Lower leg skin (tissue), 3 donors: ENCODE results near the gene GPC6.

Experiments used
- POLR2A ChIP-seq, 2 donors: fragments of 450-650 bp; IDR thresholded peaks; one replicate each; pipeline ENCODE4 v1.6.1; 2016 to 2017; ENCODE audit warnings: antibody characterized with exemption in 2 of 2, mild to moderate bottlenecking in 1 of 2, moderate library complexity in 1 of 2
- TF ChIP-seq, protein P1 (sequence below), 3 donors: fragments of 450-650 bp; IDR thresholded peaks; one replicate each; pipeline ENCODE4 v1.5.1; 2016; ENCODE audit warnings: antibody characterized with exemption in 3 of 3, mild to moderate bottlenecking in 3 of 3, moderate library complexity in 2 of 3

DNA sequence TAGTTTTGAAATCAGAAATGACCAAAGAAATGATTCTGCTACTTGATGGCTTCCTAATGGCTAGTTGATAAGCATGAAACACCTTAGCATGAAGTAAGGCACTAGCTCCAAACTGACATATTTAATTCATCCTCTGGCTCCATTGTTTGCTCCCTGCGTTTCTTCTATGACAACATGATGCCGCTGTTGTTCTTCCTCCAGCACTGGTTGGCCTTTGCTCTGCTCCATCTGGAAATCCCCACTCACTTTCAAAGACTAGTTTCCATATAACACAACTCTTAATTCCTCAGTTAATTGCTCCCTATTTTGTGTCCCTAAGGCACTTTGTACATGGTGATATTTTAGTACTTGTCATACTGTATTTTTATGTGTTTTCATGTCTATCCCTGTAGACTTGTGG, 151.6 kb downstream of the GPC6 start:
- no peak for TF ChIP-seq POLR2A (IDR thresholded peaks at IDR 0.05)
- TF ChIP-seq, protein P1, sequence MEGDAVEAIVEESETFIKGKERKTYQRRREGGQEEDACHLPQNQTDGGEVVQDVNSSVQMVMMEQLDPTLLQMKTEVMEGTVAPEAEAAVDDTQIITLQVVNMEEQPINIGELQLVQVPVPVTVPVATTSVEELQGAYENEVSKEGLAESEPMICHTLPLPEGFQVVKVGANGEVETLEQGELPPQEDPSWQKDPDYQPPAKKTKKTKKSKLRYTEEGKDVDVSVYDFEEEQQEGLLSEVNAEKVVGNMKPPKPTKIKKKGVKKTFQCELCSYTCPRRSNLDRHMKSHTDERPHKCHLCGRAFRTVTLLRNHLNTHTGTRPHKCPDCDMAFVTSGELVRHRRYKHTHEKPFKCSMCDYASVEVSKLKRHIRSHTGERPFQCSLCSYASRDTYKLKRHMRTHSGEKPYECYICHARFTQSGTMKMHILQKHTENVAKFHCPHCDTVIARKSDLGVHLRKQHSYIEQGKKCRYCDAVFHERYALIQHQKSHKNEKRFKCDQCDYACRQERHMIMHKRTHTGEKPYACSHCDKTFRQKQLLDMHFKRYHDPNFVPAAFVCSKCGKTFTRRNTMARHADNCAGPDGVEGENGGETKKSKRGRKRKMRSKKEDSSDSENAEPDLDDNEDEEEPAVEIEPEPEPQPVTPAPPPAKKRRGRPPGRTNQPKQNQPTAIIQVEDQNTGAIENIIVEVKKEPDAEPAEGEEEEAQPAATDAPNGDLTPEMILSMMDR (IDR thresholded peaks at IDR 0.05): no peak
